ENCODE data around the gene PCBP2. TPM values are rescaled to one million over a fixed set of nuclear protein-coding genes. Genes with fewer than 3 reads are reported as not detected.

Gene PCBP2
- total and polyA plus RNA-seq, 11 donors: 290 to 642 (median 478) TPM

GRCh38 chr12:53450936-53451335 is 966 bp upstream of the PCBP2 start:
- Histone ChIP-seq H3K27ac (no peak overlapping the region), H3K27me3 (no peaks in the 10 kb centered on the region), H3K36me3 (peaks cover 0 to 52% (median 37%) of the 10 kb centered on the region in 9 donors), H3K9me3 (no peaks in the 10 kb centered on the region), H3K4me1 (peaks cover 5 to 32% (median 22%) of the 10 kb centered on the region in 12 donors), H3K4me3 (no peak overlapping the region)
- intact Hi-C loops (cut with DNase I): loop anchor here in 3 of 10 donors (5.0 kb wide), 2 partner anchors 41 to 51 kb away; partner anchors contain the start of gene TARBP2 (in 1 of the 3)
- no peak for TF ChIP-seq POLR2A (IDR thresholded peaks at IDR 0.05)
- TF ChIP-seq, protein P1, sequence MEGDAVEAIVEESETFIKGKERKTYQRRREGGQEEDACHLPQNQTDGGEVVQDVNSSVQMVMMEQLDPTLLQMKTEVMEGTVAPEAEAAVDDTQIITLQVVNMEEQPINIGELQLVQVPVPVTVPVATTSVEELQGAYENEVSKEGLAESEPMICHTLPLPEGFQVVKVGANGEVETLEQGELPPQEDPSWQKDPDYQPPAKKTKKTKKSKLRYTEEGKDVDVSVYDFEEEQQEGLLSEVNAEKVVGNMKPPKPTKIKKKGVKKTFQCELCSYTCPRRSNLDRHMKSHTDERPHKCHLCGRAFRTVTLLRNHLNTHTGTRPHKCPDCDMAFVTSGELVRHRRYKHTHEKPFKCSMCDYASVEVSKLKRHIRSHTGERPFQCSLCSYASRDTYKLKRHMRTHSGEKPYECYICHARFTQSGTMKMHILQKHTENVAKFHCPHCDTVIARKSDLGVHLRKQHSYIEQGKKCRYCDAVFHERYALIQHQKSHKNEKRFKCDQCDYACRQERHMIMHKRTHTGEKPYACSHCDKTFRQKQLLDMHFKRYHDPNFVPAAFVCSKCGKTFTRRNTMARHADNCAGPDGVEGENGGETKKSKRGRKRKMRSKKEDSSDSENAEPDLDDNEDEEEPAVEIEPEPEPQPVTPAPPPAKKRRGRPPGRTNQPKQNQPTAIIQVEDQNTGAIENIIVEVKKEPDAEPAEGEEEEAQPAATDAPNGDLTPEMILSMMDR (IDR thresholded peaks at IDR 0.05): no peak
- DNase-seq: no peak
- no peak for ATAC-seq
- WGBS, 4 donors: 87 to 93% (median 89%) methylated on average over 7 of the region's 7 CpGs

DNA sequence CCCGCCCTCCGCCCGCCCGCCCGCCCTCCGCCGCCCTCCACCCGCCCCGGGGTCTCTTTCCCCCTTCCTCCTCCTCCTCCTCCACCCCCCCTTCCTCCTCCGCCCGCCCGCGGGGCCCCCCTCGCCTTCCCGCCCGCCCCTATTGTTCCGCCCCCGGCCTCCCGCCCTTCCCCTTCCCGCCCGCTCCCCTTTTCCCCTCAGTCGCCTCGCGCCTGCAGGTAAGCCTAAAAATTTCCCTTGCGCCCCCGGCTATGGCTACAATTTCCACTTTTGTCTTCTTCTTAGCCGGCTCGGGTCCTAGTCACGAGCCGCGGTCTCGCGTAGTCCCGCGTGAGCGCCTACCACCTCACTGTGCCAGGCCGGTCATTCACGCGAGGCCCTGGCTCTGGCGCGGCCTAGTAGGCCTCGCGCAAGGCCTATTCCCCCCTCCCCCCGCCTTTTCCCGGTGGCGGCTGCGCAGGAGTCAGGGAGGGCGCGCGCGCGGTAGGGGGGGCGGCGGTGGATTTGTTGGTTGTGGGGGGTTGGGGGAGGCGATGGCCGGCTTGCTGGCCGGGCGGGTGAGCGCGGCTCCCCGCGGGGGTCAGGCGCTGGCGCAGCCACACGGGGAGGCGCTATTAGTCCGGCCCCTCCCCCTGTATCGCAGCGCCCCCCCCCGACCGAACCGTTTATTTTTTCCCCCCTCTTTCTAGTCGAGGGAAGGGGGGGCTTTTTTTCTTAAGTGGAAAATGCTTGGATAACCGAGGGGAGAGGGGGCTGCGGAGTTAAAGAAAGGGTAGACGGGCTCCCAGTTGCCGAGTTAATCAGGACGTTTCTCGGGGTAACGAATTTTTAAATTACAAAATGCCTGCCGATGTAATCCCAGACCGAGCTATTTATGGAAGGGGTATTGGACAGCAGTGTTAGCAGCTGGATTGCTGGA is 516 bp downstream of the PCBP2 start:
- intact Hi-C loops (cut with DNase I): loop anchor here in 6 of 10 donors (1.0 to 5.0 kb wide), 5 partner anchors 9 to 56 kb away; partner anchors contain the start of gene TARBP2 (in 4 of the 6)
- peak overlapping the region; percentile 89 to 98 (median 96) for H3K27ac ChIP-seq
- H3K9me3 ChIP-seq: no peaks in the 10 kb centered on the region
- TF ChIP-seq, protein P1 (IDR thresholded peaks at IDR 0.05): peak in 10 of 12 donors; percentile 9 to 68 (median 52)
- TF ChIP-seq POLR2A (IDR thresholded peaks at IDR 0.05): peak in 1 of 2 donors; percentile 22
- peaks cover 5 to 37% (median 26%) of the 10 kb centered on the region in 12 donors for H3K4me1 ChIP-seq
- no peaks in the 10 kb centered on the region for H3K27me3 ChIP-seq
- peak; percentile 89 to 94 (median 93) for DNase-seq
- H3K36me3 ChIP-seq: peaks cover 0 to 52% (median 38%) of the 10 kb centered on the region in 9 donors
- 1% methylated on average over 39 to 78 of the region's 82 CpGs for WGBS, 4 donors
- ATAC-seq: peak; percentile 68 to 84 (median 82)
- H3K4me3 ChIP-seq: peak overlapping the region; percentile 59 to 83 (median 78)

GRCh38 chr12:53453953-53454640 is 2.2 kb downstream of the PCBP2 start:
- no peaks in the 10 kb centered on the region for H3K27me3 ChIP-seq
- DNase-seq (no peak), ATAC-seq (no peak)
- H3K27ac ChIP-seq: peak overlapping the region in 4 of 12 donors; percentile 5 to 96 (median 56)
- peak overlapping the region in 8 of 12 donors; percentile 76 to 83 (median 80) for H3K4me3 ChIP-seq
- no peak for TF ChIP-seq POLR2A (IDR thresholded peaks at IDR 0.05)
- TF ChIP-seq, protein P1 (IDR thresholded peaks at IDR 0.05): no peak
- intact Hi-C loops (cut with DNase I): loop anchor here in 6 of 10 donors (1.0 to 5.0 kb wide), 5 partner anchors 7 to 55 kb away; partner anchors contain the start of gene TARBP2 (in 4 of the 6)
- WGBS, 4 donors: 17 to 24% (median 20%) methylated on average over 6 of the region's 6 CpGs
- H3K4me1 ChIP-seq: peaks cover 5 to 42% (median 26%) of the 10 kb centered on the region in 12 donors
- no peaks in the 10 kb centered on the region for H3K9me3 ChIP-seq
- peaks cover 0 to 58% (median 53%) of the 10 kb centered on the region in 9 donors for H3K36me3 ChIP-seq
